ENCODE data around the gene COL6A3. TPM values are rescaled to one million over a fixed set of nuclear protein-coding genes. Genes with fewer than 3 reads are reported as not detected.

The COL6A3 gene
- total RNA-seq, 2 donors from 2014 or later, result 61.6 to 103 TPM

DNA sequence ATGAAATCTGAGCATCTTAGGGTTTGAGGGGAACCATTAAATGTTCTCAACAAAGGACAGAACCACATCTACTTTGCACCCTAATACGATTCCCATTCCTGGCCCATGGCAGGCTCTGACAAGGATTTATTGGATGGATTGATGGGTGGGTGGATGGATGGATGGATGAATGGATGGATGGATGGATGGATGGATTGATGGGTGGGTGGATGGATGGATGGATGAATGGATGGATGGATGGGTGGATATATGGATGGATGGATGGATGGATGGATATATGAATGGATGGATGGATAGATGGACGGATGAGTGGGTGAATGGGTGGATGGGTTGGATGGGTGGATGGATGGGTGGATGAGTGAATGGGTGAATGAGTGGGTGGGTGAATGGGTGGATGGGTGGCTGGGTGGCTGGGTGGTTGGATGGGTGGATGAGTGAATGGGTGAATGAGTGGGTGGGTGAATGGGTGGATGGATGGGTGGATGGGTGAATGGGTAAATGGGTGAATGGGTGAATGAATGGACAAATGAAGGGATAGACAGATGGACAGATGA, 43.5 kb upstream of the COL6A3 start:
- Histone ChIP-seq H3K9me3 (no peaks in the 10 kb centered on the region), H3K4me1 (peaks cover 0 to 18% of the 10 kb centered on the region in 2 donors), H3K4me3 (no peak overlapping the region), H3K27me3 (no peaks in the 10 kb centered on the region), H3K36me3 (no peaks in the 10 kb centered on the region), H3K27ac (no peak overlapping the region)
- TF ChIP-seq, protein P1, sequence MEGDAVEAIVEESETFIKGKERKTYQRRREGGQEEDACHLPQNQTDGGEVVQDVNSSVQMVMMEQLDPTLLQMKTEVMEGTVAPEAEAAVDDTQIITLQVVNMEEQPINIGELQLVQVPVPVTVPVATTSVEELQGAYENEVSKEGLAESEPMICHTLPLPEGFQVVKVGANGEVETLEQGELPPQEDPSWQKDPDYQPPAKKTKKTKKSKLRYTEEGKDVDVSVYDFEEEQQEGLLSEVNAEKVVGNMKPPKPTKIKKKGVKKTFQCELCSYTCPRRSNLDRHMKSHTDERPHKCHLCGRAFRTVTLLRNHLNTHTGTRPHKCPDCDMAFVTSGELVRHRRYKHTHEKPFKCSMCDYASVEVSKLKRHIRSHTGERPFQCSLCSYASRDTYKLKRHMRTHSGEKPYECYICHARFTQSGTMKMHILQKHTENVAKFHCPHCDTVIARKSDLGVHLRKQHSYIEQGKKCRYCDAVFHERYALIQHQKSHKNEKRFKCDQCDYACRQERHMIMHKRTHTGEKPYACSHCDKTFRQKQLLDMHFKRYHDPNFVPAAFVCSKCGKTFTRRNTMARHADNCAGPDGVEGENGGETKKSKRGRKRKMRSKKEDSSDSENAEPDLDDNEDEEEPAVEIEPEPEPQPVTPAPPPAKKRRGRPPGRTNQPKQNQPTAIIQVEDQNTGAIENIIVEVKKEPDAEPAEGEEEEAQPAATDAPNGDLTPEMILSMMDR (IDR thresholded peaks at IDR 0.05), result no peak
- DNase-seq (ENCODE audit: low spot score), result no peak

DNA sequence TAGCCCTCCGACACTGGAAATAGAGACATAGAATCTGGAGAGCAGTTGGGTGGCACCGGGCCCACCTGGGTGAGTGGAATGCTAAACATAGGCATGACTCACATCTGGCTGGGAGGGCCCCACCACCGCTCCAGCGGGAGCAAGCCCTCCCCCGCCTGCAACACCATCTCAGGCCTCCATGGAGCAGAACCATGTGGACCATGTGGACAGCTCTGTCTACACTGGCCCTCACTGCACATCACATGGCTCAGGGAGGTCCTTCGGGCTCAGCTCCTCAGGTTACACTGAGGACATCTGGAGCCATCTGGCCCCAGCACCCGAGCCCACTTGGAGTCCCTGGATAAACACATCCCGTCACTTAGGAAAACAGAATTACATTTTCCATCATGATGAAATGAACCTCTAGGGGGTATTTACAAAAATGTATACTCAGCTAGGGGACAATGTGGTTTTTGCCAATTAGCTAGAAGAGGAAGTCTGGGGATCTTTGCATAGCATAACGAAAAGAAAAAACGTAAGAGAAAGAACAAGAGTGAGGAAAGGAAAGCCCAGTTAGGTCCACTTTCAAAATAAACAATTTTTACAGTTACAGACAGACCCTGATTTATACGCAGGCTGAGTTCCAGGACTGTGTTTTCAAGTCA, 42.4 kb upstream of the COL6A3 start:
- H3K36me3 ChIP-seq, result no peaks in the 10 kb centered on the region
- H3K4me3 ChIP-seq, result no peak overlapping the region
- no peaks in the 10 kb centered on the region for H3K27me3 ChIP-seq
- peak overlapping the region; percentile 54 to 76 for H3K27ac ChIP-seq
- peak; percentile 86 for DNase-seq (ENCODE audit: low spot score)
- no peaks in the 10 kb centered on the region for H3K9me3 ChIP-seq
- peaks cover 0 to 30% of the 10 kb centered on the region in 2 donors for H3K4me1 ChIP-seq
- TF ChIP-seq, protein P1 (IDR thresholded peaks at IDR 0.05), result peak in 1 of 2 donors; percentile 10

DNA sequence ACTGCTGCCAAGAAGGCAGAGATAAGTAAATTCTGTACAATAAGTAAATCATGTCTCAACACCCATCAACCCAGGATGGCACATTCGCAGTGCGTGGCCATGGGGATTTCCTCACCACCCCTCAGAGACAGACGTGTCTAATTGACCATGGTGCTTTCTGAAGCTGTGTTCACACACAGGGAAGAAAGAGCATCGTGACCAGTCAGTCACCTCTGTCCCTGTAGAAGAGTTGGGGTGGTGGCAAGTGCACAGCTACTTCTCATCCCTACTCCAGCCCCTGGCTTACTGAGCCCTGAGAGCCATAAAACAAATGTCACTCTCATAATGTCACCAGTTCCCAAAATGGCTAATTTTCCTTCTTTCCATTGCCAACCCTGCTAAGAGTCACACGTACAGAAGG, 41.8 kb upstream of the COL6A3 start:
- Histone ChIP-seq H3K4me1 (peaks cover 0 to 35% of the 10 kb centered on the region in 2 donors), H3K27me3 (no peaks in the 10 kb centered on the region), H3K36me3 (no peaks in the 10 kb centered on the region), H3K9me3 (no peaks in the 10 kb centered on the region), H3K4me3 (no peak overlapping the region), H3K27ac (peak overlapping the region; percentile 54 to 76)
- no peak for DNase-seq (ENCODE audit: low spot score)
- TF ChIP-seq, protein P1 (IDR thresholded peaks at IDR 0.05), result no peak

DNA sequence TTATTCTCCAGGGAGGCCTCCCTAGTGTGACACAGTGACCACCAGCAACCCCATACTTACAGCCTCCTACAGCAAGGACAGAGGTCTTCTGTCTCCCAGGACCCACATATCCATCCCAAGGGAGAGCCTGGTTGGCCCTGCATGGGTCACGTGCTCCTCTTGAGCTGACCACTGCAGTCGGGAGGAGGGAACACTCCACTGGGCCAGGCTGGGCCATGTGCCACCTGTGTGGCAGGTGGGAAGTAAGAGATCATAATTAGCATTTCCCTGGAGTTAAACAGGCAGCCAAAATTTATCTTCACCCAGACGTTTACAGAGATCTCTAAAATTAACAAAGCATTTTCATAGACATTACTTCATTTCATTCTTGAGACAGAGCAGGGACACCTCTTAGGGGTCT, 39.7 kb upstream of the COL6A3 start:
- no peak overlapping the region for H3K27ac ChIP-seq
- no peaks in the 10 kb centered on the region for H3K27me3 ChIP-seq
- no peak overlapping the region for H3K4me3 ChIP-seq
- peaks cover 0 to 56% of the 10 kb centered on the region in 2 donors for H3K4me1 ChIP-seq
- TF ChIP-seq, protein P1 (IDR thresholded peaks at IDR 0.05), result no peak
- no peaks in the 10 kb centered on the region for H3K9me3 ChIP-seq
- H3K36me3 ChIP-seq, result no peaks in the 10 kb centered on the region
- no peak for DNase-seq (ENCODE audit: low spot score)

DNA sequence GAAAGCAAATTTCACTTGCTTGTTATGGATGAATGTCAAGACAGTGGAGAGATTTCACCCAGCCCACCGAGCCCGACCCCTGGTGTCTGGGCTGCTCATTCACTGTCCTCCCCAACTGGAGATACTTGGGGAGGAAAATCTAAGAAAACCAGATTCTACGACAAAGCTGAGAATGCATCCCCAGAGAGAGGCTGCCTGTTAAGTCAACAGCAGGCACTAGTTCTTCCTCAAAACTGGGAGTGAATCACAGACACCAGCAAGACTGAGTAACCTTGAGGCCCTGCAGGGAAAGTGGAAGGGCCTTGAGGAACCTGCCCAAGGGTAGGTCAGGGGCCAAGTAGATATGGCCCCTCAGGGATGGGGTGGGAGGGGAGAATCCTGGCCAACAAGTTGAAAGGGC, 38.9 kb upstream of the COL6A3 start:
- TF ChIP-seq, protein P1 (IDR thresholded peaks at IDR 0.05), result no peak
- Histone ChIP-seq H3K4me1 (peaks cover 0 to 64% of the 10 kb centered on the region in 2 donors), H3K36me3 (no peaks in the 10 kb centered on the region), H3K9me3 (no peaks in the 10 kb centered on the region), H3K27me3 (no peaks in the 10 kb centered on the region), H3K27ac (no peak overlapping the region), H3K4me3 (no peak overlapping the region)
- DNase-seq (ENCODE audit: low spot score), result no peak

Measured in right atrium auricular region (tissue), 2 donors.